PFSK-1 (cell line): ENCODE measurements around the gene SLC25A38.

Source experiments
- FOXP2 ChIP-seq: optimal IDR thresholded peaks from 2 replicates; pipeline ENCODE3; 2011; ENCODE audit warnings: borderline replicate concordance, control low read depth, inconsistent platforms; ENCODE audit not compliant: insufficient read depth; ENCODE audit errors: extremely low read length, extremely low read depth
- POLR2AphosphoS5 ChIP-seq: IDR thresholded peaks from 2 replicates; pipeline ENCODE4 v1.6.1; 2012; ENCODE audit warnings: low read depth, mild to moderate bottlenecking, control low read depth, low read length, moderate library complexity
- SIN3A ChIP-seq: IDR thresholded peaks from 2 replicates; pipeline ENCODE4 v1.6.1; 2012; ENCODE audit warnings: mild to moderate bottlenecking, low read length, moderate library complexity, borderline replicate concordance; ENCODE audit not compliant: insufficient read depth
- TAF1 ChIP-seq: IDR thresholded peaks from 2 replicates; pipeline ENCODE4 v1.6.1; 2012; ENCODE audit warnings: low read length, control low read depth, borderline replicate concordance; ENCODE audit not compliant: insufficient read depth
- TF ChIP-seq, protein P1 (sequence below), 2 experiments: IDR thresholded peaks; 2 replicates each; pipeline versions ENCODE4 v1.6.1 to v1.8.0; 2011 to 2012; ENCODE audit warnings: low read depth in 2 of 2, low read length in 2 of 2, control low read depth in 1 of 2, inconsistent platforms in 1 of 2, mild to moderate bottlenecking in 1 of 2, moderate library complexity in 1 of 2; ENCODE audit not compliant: insufficient read depth in 1 of 2

SLC25A38 gene

DNA sequence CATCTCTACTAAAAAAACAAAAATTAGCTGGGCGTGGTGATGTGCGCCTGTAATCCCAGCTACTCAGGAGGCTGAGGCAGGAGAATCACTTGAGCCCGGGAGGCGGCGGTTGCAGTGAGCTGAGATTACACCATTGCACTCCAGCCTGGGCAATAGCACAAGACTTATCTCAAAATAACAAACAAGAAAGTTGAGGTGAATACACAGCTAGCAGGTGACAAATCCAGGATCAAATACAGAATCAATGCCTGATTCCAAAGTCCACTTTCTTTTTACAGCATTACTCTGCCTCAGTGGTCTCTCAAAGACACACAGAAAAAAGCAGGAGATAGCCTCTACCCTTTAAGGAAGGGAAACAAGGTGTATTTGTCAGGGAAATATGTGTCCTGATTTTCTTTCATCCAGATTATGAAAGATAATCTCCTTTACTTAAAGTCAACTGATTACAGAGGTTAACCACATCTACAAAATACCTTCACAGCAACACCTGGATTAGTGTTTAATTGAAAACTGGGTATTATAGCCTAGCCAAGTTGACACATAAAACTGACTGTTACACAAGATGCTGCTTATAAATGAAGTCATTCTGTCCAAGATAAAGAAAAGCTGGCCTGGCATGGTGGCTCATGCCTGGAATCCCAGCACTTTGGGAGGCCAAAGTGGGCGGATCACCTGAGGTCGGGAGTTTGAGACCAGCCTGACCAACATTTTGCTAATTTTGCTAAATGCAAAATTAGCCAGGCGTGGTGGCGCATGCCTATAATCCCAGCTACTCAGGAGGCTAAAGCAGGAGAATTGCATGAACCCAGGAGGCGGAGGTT, 4.0 kb upstream of the SLC25A38 start:
- TF ChIP-seq SIN3A = no peak
- no peak for TF ChIP-seq FOXP2
- no peak for TF ChIP-seq POLR2AphosphoS5
- TF ChIP-seq, protein P1, sequence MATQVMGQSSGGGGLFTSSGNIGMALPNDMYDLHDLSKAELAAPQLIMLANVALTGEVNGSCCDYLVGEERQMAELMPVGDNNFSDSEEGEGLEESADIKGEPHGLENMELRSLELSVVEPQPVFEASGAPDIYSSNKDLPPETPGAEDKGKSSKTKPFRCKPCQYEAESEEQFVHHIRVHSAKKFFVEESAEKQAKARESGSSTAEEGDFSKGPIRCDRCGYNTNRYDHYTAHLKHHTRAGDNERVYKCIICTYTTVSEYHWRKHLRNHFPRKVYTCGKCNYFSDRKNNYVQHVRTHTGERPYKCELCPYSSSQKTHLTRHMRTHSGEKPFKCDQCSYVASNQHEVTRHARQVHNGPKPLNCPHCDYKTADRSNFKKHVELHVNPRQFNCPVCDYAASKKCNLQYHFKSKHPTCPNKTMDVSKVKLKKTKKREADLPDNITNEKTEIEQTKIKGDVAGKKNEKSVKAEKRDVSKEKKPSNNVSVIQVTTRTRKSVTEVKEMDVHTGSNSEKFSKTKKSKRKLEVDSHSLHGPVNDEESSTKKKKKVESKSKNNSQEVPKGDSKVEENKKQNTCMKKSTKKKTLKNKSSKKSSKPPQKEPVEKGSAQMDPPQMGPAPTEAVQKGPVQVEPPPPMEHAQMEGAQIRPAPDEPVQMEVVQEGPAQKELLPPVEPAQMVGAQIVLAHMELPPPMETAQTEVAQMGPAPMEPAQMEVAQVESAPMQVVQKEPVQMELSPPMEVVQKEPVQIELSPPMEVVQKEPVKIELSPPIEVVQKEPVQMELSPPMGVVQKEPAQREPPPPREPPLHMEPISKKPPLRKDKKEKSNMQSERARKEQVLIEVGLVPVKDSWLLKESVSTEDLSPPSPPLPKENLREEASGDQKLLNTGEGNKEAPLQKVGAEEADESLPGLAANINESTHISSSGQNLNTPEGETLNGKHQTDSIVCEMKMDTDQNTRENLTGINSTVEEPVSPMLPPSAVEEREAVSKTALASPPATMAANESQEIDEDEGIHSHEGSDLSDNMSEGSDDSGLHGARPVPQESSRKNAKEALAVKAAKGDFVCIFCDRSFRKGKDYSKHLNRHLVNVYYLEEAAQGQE (IDR thresholded peaks at IDR 0.05; ENCODE audit: insufficient read depth in 1 of 2, low read depth in 2 of 2, low read length in 2 of 2) = no peak
- no peak for TF ChIP-seq TAF1

- no peak for TF ChIP-seq FOXP2
- TF ChIP-seq, protein P1 (IDR thresholded peaks at IDR 0.05; ENCODE audit: insufficient read depth in 1 of 2, low read depth in 2 of 2, low read length in 2 of 2) = no peak
- TF ChIP-seq TAF1 = no peak
- no peak for TF ChIP-seq SIN3A
- no peak for TF ChIP-seq POLR2AphosphoS5
Observed at GRCh38 chr3:39379778-39380155, 3.4 kb upstream of the SLC25A38 start.

GRCh38 chr3:39381432-39381831, 1.7 kb upstream of the SLC25A38 start:
- TF ChIP-seq POLR2AphosphoS5 (no peak), FOXP2 (no peak), SIN3A (no peak), TAF1 (no peak)
- TF ChIP-seq, protein P1 (IDR thresholded peaks at IDR 0.05; ENCODE audit: insufficient read depth in 1 of 2, low read depth in 2 of 2, low read length in 2 of 2) = no peak

DNA sequence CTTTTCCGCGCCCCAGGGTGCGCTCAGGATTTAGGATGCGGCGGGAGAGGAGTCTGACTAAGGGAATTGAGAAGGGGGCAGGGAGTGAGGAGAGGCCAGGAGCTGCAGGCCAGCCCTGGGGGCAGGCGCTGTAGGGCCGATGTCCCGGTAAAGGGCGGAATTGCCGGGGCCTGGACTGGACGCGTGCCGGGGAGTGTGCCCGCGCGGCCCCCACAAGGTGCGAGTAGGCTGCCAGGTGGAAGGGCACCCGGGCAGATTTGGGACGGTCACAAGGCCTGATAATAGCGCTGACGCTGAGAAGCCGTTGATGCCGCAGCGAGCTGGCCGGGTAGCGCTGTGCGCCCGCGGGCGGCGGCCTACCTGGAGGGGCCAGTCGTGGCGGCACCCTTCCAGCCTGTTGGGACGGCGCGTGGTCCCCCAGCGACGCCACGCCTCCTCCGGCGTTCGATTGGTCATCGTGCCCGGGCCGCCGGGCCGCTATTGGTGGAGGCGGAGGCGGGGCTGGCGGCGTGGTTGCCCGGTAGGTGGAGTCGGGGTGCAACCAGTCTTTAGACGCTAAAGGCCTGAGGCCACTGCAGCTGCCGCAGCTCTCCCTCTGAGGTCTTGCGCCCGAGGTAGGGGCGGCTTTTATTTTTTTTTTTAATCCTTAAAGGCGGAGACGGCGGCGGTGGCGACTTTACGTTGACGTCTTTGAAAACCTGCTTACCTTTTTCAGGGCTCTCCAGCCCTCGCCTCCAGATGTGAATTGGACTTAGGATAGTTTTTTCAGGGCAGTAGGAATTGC, 903 bp downstream of the SLC25A38 start:
- TF ChIP-seq, protein P1 (IDR thresholded peaks at IDR 0.05; ENCODE audit: insufficient read depth in 1 of 2, low read depth in 2 of 2, low read length in 2 of 2) = no peak
- TF ChIP-seq SIN3A (no peak), FOXP2 (no peak), TAF1 (no peak), POLR2AphosphoS5 (no peak)
